A673 (cell line): ENCODE results near the gene MPHOSPH9. TPM values are rescaled to one million over a fixed set of nuclear protein-coding genes. Genes with fewer than 3 reads are reported as not detected.

Experiments used
- BruUV-seq: library from RNA; stranded (reverse); fragments of 400-500 nt; replicated peaks from 2 replicates; lab custom pipeline; 2021; lab: Mats Ljungman, UMichigan
- CTCF ChIA-PET: fragments of 300-600 bp; sonication (Branson Sonifier 250); formaldehyde crosslinking; loops from one replicate; lab custom pipeline; 2022; ENCODE audit warnings: antibody characterized with exemption; lab: Charles Lee
- POLR2A ChIA-PET: fragments of 300-600 bp; sonication (Branson Sonifier 250); formaldehyde crosslinking; loops from one replicate; lab custom pipeline; 2022; ENCODE audit warnings: antibody characterized with exemption; ENCODE audit not compliant: low non-redundant PET; lab: Charles Lee
- DNase-seq: peaks from one replicate; pipeline ENCODE4 v3.0.0-alpha.2; 2015; ENCODE audit warnings: low spot score
- H3K27ac ChIP-seq: fragments of 200-600 bp; sonication (generic); 2 replicates; pipeline ENCODE4 v1.5.1; 2016; ENCODE audit warnings: mixed run types, low read depth, mild to moderate bottlenecking, mixed read lengths, antibody characterized with exemption, low read length; ENCODE audit not compliant: poor library complexity, severe bottlenecking
- H3K27me3 ChIP-seq: fragments of 200-600 bp; sonication (generic); replicated peaks from 2 replicates; pipeline ENCODE4 v1.6.1; 2017; ENCODE audit warnings: mixed run types, low read depth, mild to moderate bottlenecking, mixed read lengths, antibody characterized with exemption, low read length; ENCODE audit not compliant: insufficient read depth, poor library complexity
- H3K36me3 ChIP-seq: fragments of 200-600 bp; sonication (generic); 2 replicates; pipeline ENCODE4 v1.6.1; 2016; ENCODE audit warnings: mixed run types, mild to moderate bottlenecking, mixed read lengths, antibody characterized with exemption, low read length; ENCODE audit not compliant: insufficient read depth, poor library complexity, severe bottlenecking
- H3K4me1 ChIP-seq: fragments of 200-600 bp; sonication (generic); 2 replicates; pipeline ENCODE4 v1.6.1; 2017; ENCODE audit warnings: mixed run types, mild to moderate bottlenecking, mixed read lengths, antibody characterized with exemption, low read length; ENCODE audit not compliant: insufficient read depth, poor library complexity, severe bottlenecking
- H3K4me3 ChIP-seq: fragments of 200-600 bp; sonication (generic); 2 replicates; pipeline ENCODE4 v1.5.1; 2016; ENCODE audit warnings: low read depth, mixed run types, mild to moderate bottlenecking, mixed read lengths, low read length; ENCODE audit not compliant: poor library complexity, severe bottlenecking
- H3K9me3 ChIP-seq: fragments of 200-600 bp; sonication (generic); 2 replicates; pipeline ENCODE4 v1.6.1; 2016; ENCODE audit warnings: mixed run types, low read depth, mild to moderate bottlenecking, mixed read lengths, antibody characterized with exemption, low read length; ENCODE audit not compliant: poor library complexity, severe bottlenecking
- CTCF ChIP-seq: fragments of 300-800, 200-600 bp; sonication (generic); conservative IDR thresholded peaks from 2 replicates; pipeline ENCODE4 v1.5.1; 2017; ENCODE audit warnings: low read depth, mild to moderate bottlenecking, antibody characterized with exemption, low read length, moderate library complexity, mixed read lengths
- EZH2 ChIP-seq: fragments of 200-600 bp; sonication (generic); IDR thresholded peaks from 2 replicates; pipeline ENCODE4 v1.6.1; 2017; ENCODE audit warnings: borderline replicate concordance, low read depth, mild to moderate bottlenecking, mixed read lengths, antibody characterized with exemption, low read length; ENCODE audit not compliant: poor library complexity, severe bottlenecking
- intact Hi-C: fragments of 100-400 bp; cut with micrococcal nuclease; formaldehyde crosslinking; loops from one replicate; pipeline ENCODE4 v1.10.0; 2022; ENCODE audit not compliant: unreplicated experiment
- total RNA-seq: library from RNA; stranded (reverse); gene quantifications from 2 replicates; pipeline ENCODE4 v1.2.3, GENCODE V29; 2021

The MPHOSPH9 gene
- total RNA-seq, 1 experiment from 2014 or later, result 80.8 TPM

- no peak for TF ChIP-seq EZH2
- no peak for TF ChIP-seq CTCF
- H3K36me3 ChIP-seq, result peaks cover 2% of the 10 kb centered on the region
- intact Hi-C loops, result no loop called here
- ChIA-PET POLR2A (no interaction called here), CTCF (no interaction called here)
- H3K4me1 ChIP-seq, result peaks cover 17% of the 10 kb centered on the region
- no peaks in the 10 kb centered on the region for H3K9me3 ChIP-seq
- no peak for DNase-seq
- H3K27me3 ChIP-seq, result no peaks in the 10 kb centered on the region
- BruUV-seq, result no TSS peak
- no peak overlapping the region for H3K27ac ChIP-seq
- H3K4me3 ChIP-seq, result no peak overlapping the region
Measured at GRCh38 chr12:123267335-123267920, 34.5 kb upstream of the MPHOSPH9 start.

- POLR2A ChIA-PET, result no interaction called here
- DNase-seq, result no peak
- peaks cover 2% of the 10 kb centered on the region for H3K36me3 ChIP-seq
Measured at GRCh38 chr12:123266679-123267277, 33.8 kb upstream of the MPHOSPH9 start.

DNA sequence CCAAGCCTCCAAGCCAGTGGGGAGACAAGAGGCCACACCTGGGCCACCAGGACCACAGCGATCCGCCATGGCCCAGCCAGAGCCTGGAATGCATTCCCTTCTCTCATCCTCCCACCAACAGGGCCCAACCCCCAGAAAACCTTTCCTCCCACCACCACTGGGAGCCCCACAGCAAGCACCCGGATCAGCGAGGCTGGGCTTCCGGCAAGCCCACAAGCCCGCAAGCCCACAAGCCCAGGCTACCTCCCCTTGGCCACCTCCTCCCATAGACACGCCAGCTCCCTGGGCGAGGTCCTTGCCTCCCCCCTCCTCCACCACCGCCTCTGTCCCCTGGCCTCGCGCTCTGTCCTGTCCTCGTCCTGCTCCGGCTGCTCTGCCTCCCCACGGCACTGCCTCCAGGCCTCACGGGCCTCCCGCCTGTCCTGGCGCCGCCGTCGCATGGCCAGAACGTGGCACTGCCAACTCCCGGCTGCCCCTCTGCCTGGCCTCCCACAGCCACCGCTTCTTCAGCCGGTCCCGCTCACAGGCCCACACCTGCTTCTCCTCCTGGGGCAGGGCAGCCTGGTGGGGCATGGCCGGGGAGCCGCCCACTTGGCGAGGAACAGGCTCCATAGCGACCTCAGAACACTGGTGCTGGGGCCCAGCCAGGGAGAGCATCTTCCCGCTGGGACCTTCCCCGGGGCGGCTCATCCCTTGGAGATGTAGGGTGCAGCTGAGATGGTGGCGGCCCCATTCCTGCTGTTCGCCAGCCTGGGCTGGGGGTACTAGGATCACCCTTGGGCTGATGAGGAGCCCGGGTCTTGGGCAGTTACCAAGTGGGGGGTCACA lies 33.1 kb upstream of the MPHOSPH9 start:
- no peak for TF ChIP-seq EZH2
- ChIA-PET POLR2A (no interaction called here), CTCF (no interaction called here)
- Histone ChIP-seq H3K9me3 (no peaks in the 10 kb centered on the region), H3K4me3 (no peak overlapping the region), H3K27me3 (no peaks in the 10 kb centered on the region), H3K36me3 (peaks cover 2% of the 10 kb centered on the region), H3K27ac (no peak overlapping the region), H3K4me1 (peaks cover 14% of the 10 kb centered on the region)
- intact Hi-C loops, result no loop called here
- BruUV-seq, result no TSS peak
- no peak for DNase-seq

More at GRCh38 chr12:123266679-123267277, 33.8 kb upstream of the MPHOSPH9 start:
- H3K9me3 ChIP-seq, result no peaks in the 10 kb centered on the region
- TF ChIP-seq EZH2 (no peak), CTCF (no peak)
- intact Hi-C loops, result no loop called here
- BruUV-seq, result no TSS peak
- H3K4me1 ChIP-seq, result peaks cover 14% of the 10 kb centered on the region
- H3K4me3 ChIP-seq, result no peak overlapping the region
- CTCF ChIA-PET, result no interaction called here
- H3K27ac ChIP-seq, result no peak overlapping the region
- no peaks in the 10 kb centered on the region for H3K27me3 ChIP-seq
